NCI-H2227 (cell line): ENCODE measurements around the gene RSU1.

Experiments used
- DNase-seq: peaks from one replicate; lab custom pipeline; 2025; ENCODE audit not compliant: unreplicated experiment; lab: John Stamatoyannopoulos, UW

The RSU1 gene

GRCh38 chr10:16822726-16823360, 5.6 kb upstream of the RSU1 start:
- DNase-seq: no peak

GRCh38 chr10:16822027-16822426, 4.8 kb upstream of the RSU1 start:
- DNase-seq: no peak

- no peak for DNase-seq
These were observed 3.2 kb upstream of the RSU1 start for GRCh38 chr10:16820421-16820820.

- no peak for DNase-seq
These were observed 2.8 kb upstream of the RSU1 start for GRCh38 chr10:16820018-16820417.

GRCh38 chr10:16819436-16819835, 2.2 kb upstream of the RSU1 start:
- no peak for DNase-seq

- DNase-seq: no peak
These were observed 1.8 kb upstream of the RSU1 start for GRCh38 chr10:16819026-16819425.

GRCh38 chr10:16816830-16817124, 447 bp downstream of the RSU1 start:
- DNase-seq: no peak

- DNase-seq: no peak
These were observed 1.1 kb downstream of the RSU1 start for GRCh38 chr10:16816171-16816570.

- no peak for DNase-seq
These were observed 3.2 kb downstream of the RSU1 start for GRCh38 chr10:16814012-16814411.

GRCh38 chr10:16812676-16813075, 4.5 kb downstream of the RSU1 start:
- no peak for DNase-seq

- DNase-seq: no peak
These were observed 5.5 kb downstream of the RSU1 start for GRCh38 chr10:16811765-16812164.

- no peak for DNase-seq
These were observed 5.9 kb downstream of the RSU1 start for GRCh38 chr10:16811292-16811691.

GRCh38 chr10:16809074-16809718, 8.0 kb downstream of the RSU1 start:
- no peak for DNase-seq

- DNase-seq: no peak
These were observed 13.1 kb downstream of the RSU1 start for GRCh38 chr10:16804123-16804522.

GRCh38 chr10:16803464-16803863, 13.8 kb downstream of the RSU1 start:
- DNase-seq: no peak

GRCh38 chr10:16799621-16800020, 17.6 kb downstream of the RSU1 start:
- no peak for DNase-seq

- DNase-seq: no peak
These were observed 18.7 kb downstream of the RSU1 start for GRCh38 chr10:16798571-16798970.

GRCh38 chr10:16795410-16796073, 21.7 kb downstream of the RSU1 start:
- no peak for DNase-seq

GRCh38 chr10:16794005-16794404, 23.2 kb downstream of the RSU1 start:
- DNase-seq: no peak

- DNase-seq: no peak
These were observed 24.5 kb downstream of the RSU1 start for GRCh38 chr10:16792675-16793074.

- no peak for DNase-seq
These were observed 27.5 kb downstream of the RSU1 start for GRCh38 chr10:16789765-16790164.

GRCh38 chr10:16789261-16789660, 28.0 kb downstream of the RSU1 start:
- no peak for DNase-seq

- DNase-seq: no peak
These were observed 28.4 kb downstream of the RSU1 start for GRCh38 chr10:16788778-16789177.
